HepG2 (cell line): ENCODE data around the gene ORC2. TPM values are rescaled to one million over a fixed set of nuclear protein-coding genes. Genes with fewer than 3 reads are reported as not detected.

Experiments used
- BCL6 ChIP-seq: IDR thresholded peaks from 2 replicates; pipeline ENCODE4 v1.6.1; 2016; ENCODE audit warnings: missing genetic modification reagents, missing compliant biosample characterization
- BORCS8-MEF2B ChIP-seq: sonication (generic); formaldehyde crosslinking; IDR thresholded peaks from 2 replicates; pipeline ENCODE4 v1.8.0; 2022; ENCODE audit warnings: mild to moderate bottlenecking, missing genetic modification reagents
- ELK4 ChIP-seq: sonication (generic); formaldehyde crosslinking; IDR thresholded peaks from 2 replicates; pipeline ENCODE4 v1.9.0; 2021; ENCODE audit warnings: missing genetic modification reagents, borderline replicate concordance
- FOXO1 ChIP-seq: sonication (generic); formaldehyde crosslinking; IDR thresholded peaks from 2 replicates; pipeline ENCODE4 v1.4.0; 2020; ENCODE audit warnings: missing genetic modification reagents
- GTF3A ChIP-seq: sonication (generic); formaldehyde crosslinking; conservative IDR thresholded peaks from 2 replicates; pipeline ENCODE4 v1.4.0; 2020; ENCODE audit warnings: mild to moderate bottlenecking, missing genetic modification reagents
- KDM2A ChIP-seq: sonication (generic); formaldehyde crosslinking; IDR thresholded peaks from 2 replicates; pipeline ENCODE4 v1.4.0; 2020; ENCODE audit warnings: low read depth, missing genetic modification reagents, borderline replicate concordance
- KIAA2018 ChIP-seq: sonication (generic); formaldehyde crosslinking; IDR thresholded peaks from 2 replicates; pipeline ENCODE4 v1.5.0; 2020; ENCODE audit warnings: mild to moderate bottlenecking, missing genetic modification reagents, borderline replicate concordance
- PHF20 ChIP-seq: sonication (generic); formaldehyde crosslinking; IDR thresholded peaks from 2 replicates; pipeline ENCODE4 v1.5.0; 2020; ENCODE audit warnings: mild to moderate bottlenecking, missing genetic modification reagents
- RFX5 ChIP-seq: IDR thresholded peaks from 2 replicates; pipeline ENCODE4 v1.6.1; 2011; ENCODE audit warnings: low read depth, low read length, improper control_type of control experiment
- RXRB ChIP-seq: IDR thresholded peaks from 2 replicates; pipeline ENCODE4 v1.6.1; 2016; ENCODE audit warnings: borderline replicate concordance, missing genetic modification reagents, missing compliant biosample characterization
- SOX13 ChIP-seq, 3 experiments: fragments of 450-650 bp in 1 of 3; sonication (generic) in 1 of 3; formaldehyde crosslinking in 1 of 3; IDR thresholded peaks in 2 of 3; conservative IDR thresholded peaks in 1 of 3; 2 replicates each; pipeline versions ENCODE4 v1.5.0 to v1.6.1; 2016 to 2020; ENCODE audit warnings: antibody characterized with exemption in 1 of 3, mild to moderate bottlenecking in 1 of 3, missing compliant biosample characterization in 1 of 3, missing genetic modification reagents in 1 of 3, moderate library complexity in 1 of 3
- ZNF12 ChIP-seq: sonication (generic); formaldehyde crosslinking; IDR thresholded peaks from 2 replicates; pipeline ENCODE4 v1.5.0; 2020; ENCODE audit warnings: missing genetic modification reagents
- ZNF513 ChIP-seq: sonication (generic); formaldehyde crosslinking; conservative IDR thresholded peaks from 2 replicates; pipeline ENCODE4 v1.5.0; 2020; ENCODE audit warnings: missing genetic modification reagents
- ZNF749 ChIP-seq: sonication (generic); formaldehyde crosslinking; IDR thresholded peaks from 2 replicates; pipeline ENCODE4 v1.8.0; 2022; ENCODE audit warnings: mild to moderate bottlenecking, missing genetic modification reagents, moderate library complexity, borderline replicate concordance
- polyA plus RNA-seq, 8 experiments: library from polyadenylated mRNA; depleted of rRNA in 3 of 8; stranded (reverse) in 7 of 8; unstranded in 1 of 8; fragments of >200 nt; fragmentation: Illumina TruSeq in 4 of 8; extraction: Trizol in 4 of 8; gene quantifications; 2 replicates each; pipeline versions ENCODE4 v1.2.1 to v1.2.3, GENCODE V29; 2011 to 2016; ENCODE audit warnings: low read depth in 4 of 8, missing spikeins in 1 of 8, mixed read lengths in 1 of 8; ENCODE audit not compliant: insufficient read depth in 1 of 8
- total RNA-seq, 5 experiments: library from RNA; depleted of rRNA; stranded (reverse); fragments of >200 nt; fragmentation: Illumina TruSeq; extraction: Trizol; gene quantifications; 2 replicates each; pipeline ENCODE4 v1.2.3, GENCODE V29; 2016; ENCODE audit warnings: low read depth in 1 of 5

Gene ORC2
- total and polyA plus RNA-seq, 2 of the 13 experiments (the other 11 are each of a cell fraction or from before 2014, with no cell fraction given) = 19.3 to 73.5 TPM

GRCh38 chr2:200888704-200889625 lies 74.5 kb downstream of the ORC2 start, which contains the start of the genes NIF3L1 and PPIL3 (continued):
- TF ChIP-seq KIAA2018 (CRISPR knock-in tag) (no peak), RXRB (peak; percentile 80), ELK4 (CRISPR knock-in tag) (no peak; the same call in 1 of the 2 replicates), FOXO1 (no peak), SOX13 (IDR thresholded peaks at IDR 0.05) (no peak), SOX13 (CRISPR knock-in tag; conservative IDR thresholded peaks at IDR 0.05 in 1 of 2, IDR thresholded peaks at IDR 0.05 in 1 of 2) (peak in 1 of 2 experiments; percentile 69; a peak in 2 of 4 replicates), GTF3A (CRISPR knock-in tag) (no peak; the same call in 1 of the 2 replicates), ZNF749 (CRISPR knock-in tag) (peak; percentile 86; the same call in 1 of the 2 replicates), PHF20 (CRISPR knock-in tag) (peak; percentile 98), BORCS8-MEF2B (CRISPR knock-in tag) (peak; percentile 57; the same call in 1 of the 2 replicates), ZNF513 (CRISPR knock-in tag) (no peak), BCL6 (CRISPR knock-in tag) (no peak; the same call in 1 of the 2 replicates), RFX5 (peak; percentile 77), ZNF12 (0 out of 2 replicates have a peak, but pooled peaks have one; percentile 14), KDM2A (peak; percentile 94)
